ENCODE data around the gene ADAMTS2.

ADAMTS2 gene

GRCh38 chr5:179124853-179125788 is 220.1 kb downstream of the ADAMTS2 start:
- DNase-seq (ENCODE audit: low read depth in 2 of 2) = no peak

GRCh38 chr5:179124273-179124852 is 220.9 kb downstream of the ADAMTS2 start:
- no peak for DNase-seq (ENCODE audit: low read depth in 2 of 2)

- DNase-seq (ENCODE audit: low read depth in 2 of 2) = no peak
These were observed 221.6 kb downstream of the ADAMTS2 start for GRCh38 chr5:179123491-179124272.

GRCh38 chr5:179123109-179123426 is 222.2 kb downstream of the ADAMTS2 start:
- DNase-seq (ENCODE audit: low read depth in 2 of 2) = no peak

- no peak for DNase-seq (ENCODE audit: low read depth in 2 of 2)
These were observed 222.7 kb downstream of the ADAMTS2 start for GRCh38 chr5:179122411-179123108.

- DNase-seq (ENCODE audit: low read depth in 2 of 2) = no peak
These were observed 223.6 kb downstream of the ADAMTS2 start for GRCh38 chr5:179121667-179122111.

GRCh38 chr5:179120951-179121666 is 224.2 kb downstream of the ADAMTS2 start:
- no peak for DNase-seq (ENCODE audit: low read depth in 2 of 2)

- DNase-seq (ENCODE audit: low read depth in 2 of 2) = no peak
These were observed 224.8 kb downstream of the ADAMTS2 start for GRCh38 chr5:179120421-179120861.

GRCh38 chr5:179119415-179120170 is 225.7 kb downstream of the ADAMTS2 start:
- DNase-seq (ENCODE audit: low read depth in 2 of 2) = no peak

- no peak for DNase-seq (ENCODE audit: low read depth in 2 of 2)
These were observed 226.4 kb downstream of the ADAMTS2 start for GRCh38 chr5:179118756-179119414.

- DNase-seq (ENCODE audit: low read depth in 2 of 2) = no peak
These were observed 226.9 kb downstream of the ADAMTS2 start for GRCh38 chr5:179118338-179118737.

GRCh38 chr5:179115845-179116524 is 229.3 kb downstream of the ADAMTS2 start:
- DNase-seq (ENCODE audit: low read depth in 2 of 2) = no peak

GRCh38 chr5:179115307-179115706 is 230.0 kb downstream of the ADAMTS2 start:
- DNase-seq (ENCODE audit: low read depth in 2 of 2) = no peak

- DNase-seq (ENCODE audit: low read depth in 2 of 2) = no peak
These were observed 230.5 kb downstream of the ADAMTS2 start for GRCh38 chr5:179114756-179115155.

GRCh38 chr5:179113945-179114641 is 231.2 kb downstream of the ADAMTS2 start:
- no peak for DNase-seq (ENCODE audit: low read depth in 2 of 2)

- DNase-seq (ENCODE audit: low read depth in 2 of 2) = no peak
These were observed 232.1 kb downstream of the ADAMTS2 start for GRCh38 chr5:179113143-179113530.

- no peak for DNase-seq (ENCODE audit: low read depth in 2 of 2)
These were observed 232.7 kb downstream of the ADAMTS2 start for GRCh38 chr5:179112469-179113142.

All from stimulated activated CD4-positive, alpha-beta T cell treated with anti-CD3 and anti-CD28 coated beads, Interleukin-4, amount 100 ng/mL, for 48 hours (primary cell).